WERI-Rb-1 (cell line): ENCODE measurements around the gene SPATA6L.
A peak's percentile ranks its signal among the peaks of the same experiment; 100 is the strongest.

Experiments used
- DNase-seq: peaks from one replicate; pipeline ENCODE4 v3.0.0-alpha.2; 2020
- H3K27ac ChIP-seq: fragments of 250-450 bp; sonication (Bioruptor Pico); 2 replicates; pipeline ENCODE4 v1.5.1; 2020; ENCODE audit warnings: mild to moderate bottlenecking, moderate library complexity
- H3K27me3 ChIP-seq: fragments of 250-450 bp; sonication (Bioruptor Pico); 2 replicates; pipeline ENCODE4 v1.5.1; 2021; ENCODE audit warnings: mild to moderate bottlenecking, low read depth, moderate library complexity; ENCODE audit not compliant: insufficient read depth, severe bottlenecking
- H3K36me3 ChIP-seq: fragments of 250-450 bp; sonication (Bioruptor Pico); 2 replicates; pipeline ENCODE4 v1.5.1; 2020; ENCODE audit warnings: mild to moderate bottlenecking, moderate library complexity
- H3K4me3 ChIP-seq: 2 replicates; pipeline ENCODE4 v1.5.1; 2011; ENCODE audit warnings: low read depth, mild to moderate bottlenecking, control low read depth, low read length
- H3K9me3 ChIP-seq: fragments of 250-450 bp; sonication (Bioruptor Pico); 2 replicates; pipeline ENCODE4 v1.5.1; 2021; ENCODE audit warnings: mild to moderate bottlenecking, moderate library complexity; ENCODE audit not compliant: severe bottlenecking
- TF ChIP-seq, protein P1 (sequence below): IDR thresholded peaks from 2 replicates; pipeline ENCODE4 v1.5.1; 2011; ENCODE audit warnings: low read depth, mild to moderate bottlenecking, control low read depth, inconsistent platforms, low read length

Gene SPATA6L

GRCh38 chr9:4680750-4681149 is 14.5 kb upstream of the SPATA6L start:
- Histone ChIP-seq H3K27ac (no peak overlapping the region; the same call in 1 of the 2 replicates), H3K9me3 (no peaks in the 10 kb centered on the region), H3K4me3 (no peak overlapping the region), H3K36me3 (peaks cover 9% of the 10 kb centered on the region), H3K27me3 (no peaks in the 10 kb centered on the region)
- TF ChIP-seq, protein P1, sequence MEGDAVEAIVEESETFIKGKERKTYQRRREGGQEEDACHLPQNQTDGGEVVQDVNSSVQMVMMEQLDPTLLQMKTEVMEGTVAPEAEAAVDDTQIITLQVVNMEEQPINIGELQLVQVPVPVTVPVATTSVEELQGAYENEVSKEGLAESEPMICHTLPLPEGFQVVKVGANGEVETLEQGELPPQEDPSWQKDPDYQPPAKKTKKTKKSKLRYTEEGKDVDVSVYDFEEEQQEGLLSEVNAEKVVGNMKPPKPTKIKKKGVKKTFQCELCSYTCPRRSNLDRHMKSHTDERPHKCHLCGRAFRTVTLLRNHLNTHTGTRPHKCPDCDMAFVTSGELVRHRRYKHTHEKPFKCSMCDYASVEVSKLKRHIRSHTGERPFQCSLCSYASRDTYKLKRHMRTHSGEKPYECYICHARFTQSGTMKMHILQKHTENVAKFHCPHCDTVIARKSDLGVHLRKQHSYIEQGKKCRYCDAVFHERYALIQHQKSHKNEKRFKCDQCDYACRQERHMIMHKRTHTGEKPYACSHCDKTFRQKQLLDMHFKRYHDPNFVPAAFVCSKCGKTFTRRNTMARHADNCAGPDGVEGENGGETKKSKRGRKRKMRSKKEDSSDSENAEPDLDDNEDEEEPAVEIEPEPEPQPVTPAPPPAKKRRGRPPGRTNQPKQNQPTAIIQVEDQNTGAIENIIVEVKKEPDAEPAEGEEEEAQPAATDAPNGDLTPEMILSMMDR: no peak
- DNase-seq: no peak

- TF ChIP-seq, protein P1: no peak
- H3K27ac ChIP-seq: peak overlapping the region; percentile 90
Measured at GRCh38 chr9:4680173-4680525, 13.9 kb upstream of the SPATA6L start.

DNA sequence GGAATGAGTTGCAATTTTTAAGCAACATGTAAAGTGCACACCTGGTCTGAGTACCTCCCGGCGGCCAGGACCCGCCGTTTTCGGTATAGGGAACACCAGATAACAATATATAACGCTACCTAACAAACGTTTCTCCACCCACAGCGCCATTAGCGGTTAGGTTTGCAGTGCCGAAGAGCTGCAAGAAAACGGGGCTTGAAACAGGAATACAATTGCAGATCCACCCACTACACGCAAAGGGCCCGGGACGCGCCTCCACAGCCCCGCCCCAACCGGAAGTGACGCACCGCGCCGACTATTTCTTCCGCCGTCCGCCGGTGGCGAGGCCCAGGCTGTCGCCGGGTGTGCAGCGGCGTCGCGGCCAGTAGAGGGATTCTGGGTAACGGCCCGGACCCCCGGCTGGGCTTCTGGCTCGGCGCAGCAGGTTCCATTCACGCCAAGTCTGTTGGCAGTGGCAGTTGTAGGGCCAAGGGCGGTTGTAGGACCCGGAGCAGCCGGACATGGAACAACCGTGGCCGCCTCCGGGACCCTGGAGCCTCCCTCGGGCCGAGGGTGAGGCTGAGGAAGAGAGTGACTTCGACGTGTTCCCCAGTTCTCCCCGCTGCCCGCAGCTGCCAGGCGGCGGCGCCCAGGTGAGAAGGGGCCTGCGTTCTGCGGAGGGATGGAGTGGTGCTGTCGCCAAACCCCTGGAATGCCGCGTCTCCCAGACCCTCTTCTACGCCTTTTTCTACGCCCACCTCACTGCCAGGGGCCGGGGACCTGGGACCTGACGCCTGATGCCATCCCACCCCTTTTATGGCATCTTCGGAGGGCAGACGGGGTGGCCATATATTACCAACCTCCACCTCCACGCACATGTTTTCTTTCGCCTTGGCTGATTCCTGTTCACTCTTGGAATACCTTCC is 13.2 kb upstream of the SPATA6L start, which contains the start of gene CDC37L1:
CDC37L1 (plus strand) TSS at position 302 of the 905 bp plus-strand sequence; CDS start at position 501, 199 bp downstream.
- Histone ChIP-seq H3K27me3 (no peaks in the 10 kb centered on the region), H3K4me3 (peak within 1 kb of the TSS; percentile 96), H3K9me3 (no peaks in the 10 kb centered on the region), H3K36me3 (no peaks in the 10 kb centered on the region; the same call in 1 of the 2 replicates), H3K27ac (peak within 1 kb of the TSS; percentile 90)
- TF ChIP-seq, protein P1: peak; percentile 21; the same call in 1 of the 2 replicates
- DNase-seq: peak; percentile 97

More at GRCh38 chr9:4680173-4680525, 13.9 kb upstream of the SPATA6L start:
- peaks cover 5% of the 10 kb centered on the region for H3K36me3 ChIP-seq
- DNase-seq: no peak
- H3K9me3 ChIP-seq: no peaks in the 10 kb centered on the region
- H3K27me3 ChIP-seq: no peaks in the 10 kb centered on the region
- H3K4me3 ChIP-seq: peak overlapping the region; percentile 96

DNA sequence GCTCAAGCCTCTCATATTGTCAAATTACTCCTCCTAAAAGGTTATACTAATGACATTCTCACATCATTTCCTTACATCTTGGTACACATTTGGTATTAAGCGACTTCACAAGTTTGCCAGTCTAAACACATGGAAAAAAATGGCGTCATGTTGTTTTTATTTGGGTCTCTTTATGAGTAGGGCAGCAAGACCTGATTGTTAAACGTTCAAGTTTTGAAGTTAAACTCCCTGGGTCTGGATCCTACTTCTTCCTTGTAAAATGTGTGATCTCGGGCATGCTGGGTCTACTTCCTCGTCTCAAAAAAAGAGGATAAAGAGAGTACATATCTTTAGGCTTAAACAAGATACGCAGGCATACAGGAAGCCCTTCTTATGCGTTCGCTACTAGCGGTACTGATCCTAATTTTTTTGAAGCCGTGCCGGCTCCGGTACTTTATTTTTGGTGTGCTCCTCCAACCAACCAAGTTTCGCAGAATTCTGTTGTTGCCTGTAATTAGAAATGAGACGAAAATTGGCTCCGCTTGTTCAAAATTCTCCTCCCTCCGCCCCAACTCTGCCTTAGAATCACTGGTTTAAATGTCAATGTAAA is 12.5 kb upstream of the SPATA6L start:
- Histone ChIP-seq H3K27ac (peak overlapping the region; percentile 90), H3K27me3 (no peaks in the 10 kb centered on the region), H3K36me3 (no peaks in the 10 kb centered on the region), H3K9me3 (no peaks in the 10 kb centered on the region), H3K4me3 (peak overlapping the region; percentile 96)
- TF ChIP-seq, protein P1: no peak
- DNase-seq: no peak

DNA sequence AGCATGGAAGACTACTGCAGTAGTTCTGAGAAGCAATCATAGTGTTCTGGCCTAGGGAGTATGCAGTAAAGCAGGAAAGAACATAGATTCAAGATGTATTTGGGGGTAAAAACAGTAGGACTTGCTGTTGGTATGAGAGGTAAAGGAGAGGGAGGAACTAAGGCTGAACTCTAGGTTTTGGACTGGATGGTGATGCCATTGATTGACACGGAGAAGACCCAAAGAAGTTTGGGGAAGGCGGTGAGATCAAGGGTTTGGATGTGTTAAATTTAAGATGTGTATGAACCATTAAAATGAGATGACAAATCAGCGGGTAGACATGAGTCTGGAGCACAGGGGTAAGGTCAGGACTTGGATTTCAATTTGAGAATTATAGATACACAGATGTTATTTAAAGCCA is 11.1 kb upstream of the SPATA6L start:
- TF ChIP-seq, protein P1: no peak
- no peak overlapping the region for H3K27ac ChIP-seq
- H3K4me3 ChIP-seq: no peak overlapping the region
- DNase-seq: no peak
- H3K9me3 ChIP-seq: no peaks in the 10 kb centered on the region
- no peaks in the 10 kb centered on the region for H3K36me3 ChIP-seq
- no peaks in the 10 kb centered on the region for H3K27me3 ChIP-seq
